ENCODE data around the gene HTR1A.

DNA sequence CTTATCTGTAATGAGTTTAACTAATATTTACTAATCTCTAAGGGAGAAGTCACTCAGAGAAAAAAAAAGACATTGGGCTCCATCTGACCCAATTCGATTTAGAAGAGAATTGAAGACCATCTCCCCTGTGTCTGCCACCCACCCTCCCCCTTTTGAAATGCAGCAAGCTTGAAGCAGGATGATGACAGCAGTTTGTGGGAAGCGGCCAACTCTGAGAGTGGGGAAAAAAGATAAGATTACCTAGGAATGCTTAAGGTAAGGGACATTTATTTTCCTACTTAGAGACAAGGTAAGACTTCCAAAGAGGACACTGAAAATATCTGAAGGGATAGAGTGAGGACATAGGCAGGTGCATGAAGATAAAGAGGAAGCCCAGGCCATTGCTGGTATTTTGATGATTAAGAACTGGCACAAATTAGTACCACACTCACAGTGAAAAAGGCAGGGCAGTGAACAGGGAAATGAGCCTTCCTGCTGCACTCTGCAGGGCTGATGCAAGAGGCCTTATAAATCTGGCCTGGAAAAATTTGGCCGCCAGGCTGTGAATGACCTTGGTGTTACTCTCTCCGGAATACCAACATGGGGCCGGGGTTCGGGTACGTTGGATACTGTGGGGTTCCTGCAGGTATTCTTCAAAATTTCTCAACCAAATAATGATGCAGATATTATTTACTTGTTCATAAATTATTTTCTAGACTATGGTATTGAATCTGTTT, 42.3 kb downstream of the HTR1A start:
- TF ChIP-seq, protein P1, sequence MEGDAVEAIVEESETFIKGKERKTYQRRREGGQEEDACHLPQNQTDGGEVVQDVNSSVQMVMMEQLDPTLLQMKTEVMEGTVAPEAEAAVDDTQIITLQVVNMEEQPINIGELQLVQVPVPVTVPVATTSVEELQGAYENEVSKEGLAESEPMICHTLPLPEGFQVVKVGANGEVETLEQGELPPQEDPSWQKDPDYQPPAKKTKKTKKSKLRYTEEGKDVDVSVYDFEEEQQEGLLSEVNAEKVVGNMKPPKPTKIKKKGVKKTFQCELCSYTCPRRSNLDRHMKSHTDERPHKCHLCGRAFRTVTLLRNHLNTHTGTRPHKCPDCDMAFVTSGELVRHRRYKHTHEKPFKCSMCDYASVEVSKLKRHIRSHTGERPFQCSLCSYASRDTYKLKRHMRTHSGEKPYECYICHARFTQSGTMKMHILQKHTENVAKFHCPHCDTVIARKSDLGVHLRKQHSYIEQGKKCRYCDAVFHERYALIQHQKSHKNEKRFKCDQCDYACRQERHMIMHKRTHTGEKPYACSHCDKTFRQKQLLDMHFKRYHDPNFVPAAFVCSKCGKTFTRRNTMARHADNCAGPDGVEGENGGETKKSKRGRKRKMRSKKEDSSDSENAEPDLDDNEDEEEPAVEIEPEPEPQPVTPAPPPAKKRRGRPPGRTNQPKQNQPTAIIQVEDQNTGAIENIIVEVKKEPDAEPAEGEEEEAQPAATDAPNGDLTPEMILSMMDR (IDR thresholded peaks at IDR 0.05; ENCODE audit: poor library complexity), result no peak
- TF ChIP-seq EZH2phosphoT487 (IDR thresholded peaks at IDR 0.05; ENCODE audit: low read depth, severe bottlenecking, unreplicated experiment), result no peak
- no peak for TF ChIP-seq EZH2 (IDR thresholded peaks at IDR 0.05; ENCODE audit: borderline replicate concordance)
